ENCODE measurements around the gene KCNIP3.

KCNIP3 gene

GRCh38 chr2:95275601-95276243 lies 21.4 kb upstream of the KCNIP3 start:
- Histone ChIP-seq H3K79me2 (ENCODE audit: insufficient read depth, low read length) (no peaks in the 10 kb centered on the region), H2AFZ (ENCODE audit: low read depth, low read length) (no peak overlapping the region), H3K36me3 (ENCODE audit: insufficient read depth, low read length) (no peaks in the 10 kb centered on the region), H3K27me3 (ENCODE audit: insufficient read depth, low read length, poor library complexity) (no peaks in the 10 kb centered on the region), H3K4me2 (ENCODE audit: insufficient read depth, low read length) (no peak overlapping the region), H3K9ac (ENCODE audit: low read depth, low read length) (no peak overlapping the region), H3K27ac (ENCODE audit: low read length) (no peak overlapping the region), H3K4me3 (ENCODE audit: low read depth in 1 of 2, low read length in 2 of 2) (no peak overlapping the region), H3K4me1 (ENCODE audit: insufficient read depth, low read length) (no peaks in the 10 kb centered on the region), H3K9me3 (ENCODE audit: insufficient read depth, low read length, severe bottlenecking) (no peaks in the 10 kb centered on the region), H4K20me1 (ENCODE audit: insufficient read depth, low read length) (peaks cover 2% of the 10 kb centered on the region; the same call in 1 of the 2 replicates)
- ATAC-seq (ENCODE audit: insufficient read depth, low read depth) (no peak), DNase-seq (no peak)
- TF ChIP-seq EZH2 (IDR thresholded peaks at IDR 0.05; ENCODE audit: borderline replicate concordance, low read depth, low read length, severe bottlenecking), result no peak
- TF ChIP-seq, protein P1, sequence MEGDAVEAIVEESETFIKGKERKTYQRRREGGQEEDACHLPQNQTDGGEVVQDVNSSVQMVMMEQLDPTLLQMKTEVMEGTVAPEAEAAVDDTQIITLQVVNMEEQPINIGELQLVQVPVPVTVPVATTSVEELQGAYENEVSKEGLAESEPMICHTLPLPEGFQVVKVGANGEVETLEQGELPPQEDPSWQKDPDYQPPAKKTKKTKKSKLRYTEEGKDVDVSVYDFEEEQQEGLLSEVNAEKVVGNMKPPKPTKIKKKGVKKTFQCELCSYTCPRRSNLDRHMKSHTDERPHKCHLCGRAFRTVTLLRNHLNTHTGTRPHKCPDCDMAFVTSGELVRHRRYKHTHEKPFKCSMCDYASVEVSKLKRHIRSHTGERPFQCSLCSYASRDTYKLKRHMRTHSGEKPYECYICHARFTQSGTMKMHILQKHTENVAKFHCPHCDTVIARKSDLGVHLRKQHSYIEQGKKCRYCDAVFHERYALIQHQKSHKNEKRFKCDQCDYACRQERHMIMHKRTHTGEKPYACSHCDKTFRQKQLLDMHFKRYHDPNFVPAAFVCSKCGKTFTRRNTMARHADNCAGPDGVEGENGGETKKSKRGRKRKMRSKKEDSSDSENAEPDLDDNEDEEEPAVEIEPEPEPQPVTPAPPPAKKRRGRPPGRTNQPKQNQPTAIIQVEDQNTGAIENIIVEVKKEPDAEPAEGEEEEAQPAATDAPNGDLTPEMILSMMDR (IDR thresholded peaks at IDR 0.05; ENCODE audit: borderline replicate concordance, extremely low read depth, low read length, poor library complexity, severe bottlenecking), result no peak

- DNase-seq, result no peak
- ATAC-seq (ENCODE audit: insufficient read depth, low read depth), result no peak
- Histone ChIP-seq H2AFZ (ENCODE audit: low read depth, low read length) (no peak overlapping the region), H3K9me3 (ENCODE audit: insufficient read depth, low read length, severe bottlenecking) (no peaks in the 10 kb centered on the region), H3K79me2 (ENCODE audit: insufficient read depth, low read length) (no peaks in the 10 kb centered on the region), H4K20me1 (ENCODE audit: insufficient read depth, low read length) (peaks cover 2% of the 10 kb centered on the region; the same call in 1 of the 2 replicates), H3K27me3 (ENCODE audit: insufficient read depth, low read length, poor library complexity) (no peaks in the 10 kb centered on the region), H3K9ac (ENCODE audit: low read depth, low read length) (no peak overlapping the region), H3K4me1 (ENCODE audit: insufficient read depth, low read length) (no peaks in the 10 kb centered on the region), H3K4me2 (ENCODE audit: insufficient read depth, low read length) (no peak overlapping the region), H3K4me3 (ENCODE audit: low read depth in 1 of 2, low read length in 2 of 2) (no peak overlapping the region), H3K36me3 (ENCODE audit: insufficient read depth, low read length) (no peaks in the 10 kb centered on the region), H3K27ac (ENCODE audit: low read length) (no peak overlapping the region)
- TF ChIP-seq EZH2 (IDR thresholded peaks at IDR 0.05; ENCODE audit: borderline replicate concordance, low read depth, low read length, severe bottlenecking), result no peak
- TF ChIP-seq, protein P1 (IDR thresholded peaks at IDR 0.05; ENCODE audit: borderline replicate concordance, extremely low read depth, low read length, poor library complexity, severe bottlenecking), result no peak
Observed at GRCh38 chr2:95276244-95276887, 20.8 kb upstream of the KCNIP3 start.

- Histone ChIP-seq H3K9ac (ENCODE audit: low read depth, low read length) (no peak overlapping the region), H3K79me2 (ENCODE audit: insufficient read depth, low read length) (no peaks in the 10 kb centered on the region), H3K4me1 (ENCODE audit: insufficient read depth, low read length) (no peaks in the 10 kb centered on the region), H4K20me1 (ENCODE audit: insufficient read depth, low read length) (peaks cover 5% of the 10 kb centered on the region; the same call in 1 of the 2 replicates), H3K27ac (ENCODE audit: low read length) (no peak overlapping the region), H3K4me3 (ENCODE audit: low read depth in 1 of 2, low read length in 2 of 2) (no peak overlapping the region), H3K4me2 (ENCODE audit: insufficient read depth, low read length) (no peak overlapping the region), H3K27me3 (ENCODE audit: insufficient read depth, low read length, poor library complexity) (no peaks in the 10 kb centered on the region), H2AFZ (ENCODE audit: low read depth, low read length) (no peak overlapping the region), H3K36me3 (ENCODE audit: insufficient read depth, low read length) (no peaks in the 10 kb centered on the region), H3K9me3 (ENCODE audit: insufficient read depth, low read length, severe bottlenecking) (no peaks in the 10 kb centered on the region)
- TF ChIP-seq, protein P1 (IDR thresholded peaks at IDR 0.05; ENCODE audit: borderline replicate concordance, extremely low read depth, low read length, poor library complexity, severe bottlenecking), result no peak
- no peak for TF ChIP-seq EZH2 (IDR thresholded peaks at IDR 0.05; ENCODE audit: borderline replicate concordance, low read depth, low read length, severe bottlenecking)
- DNase-seq (no peak), ATAC-seq (ENCODE audit: insufficient read depth, low read depth) (no peak)
Observed at GRCh38 chr2:95276888-95277245, 20.3 kb upstream of the KCNIP3 start.
